CMK (cell line): ENCODE measurements around the gene MYH11.
A peak's percentile ranks its signal among the peaks of the same experiment; 100 is the strongest.

ENCODE experiments used
- DNase-seq: peaks from one replicate; pipeline ENCODE4 v3.0.0-alpha.2; 2010; ENCODE audit warnings: low read depth

MYH11 gene

GRCh38 chr16:15856901-15857698, at the start of gene MYH11:
Gene MYH11 (minus strand): TSS chr16:15857028. CDS start chr16:15838252, 18,776 bp downstream.
- no peak for DNase-seq

GRCh38 chr16:15906439-15906838, 49.6 kb upstream of the MYH11 start:
- no peak for DNase-seq

GRCh38 chr16:15903960-15904359, 47.1 kb upstream of the MYH11 start:
- DNase-seq: no peak

- DNase-seq: no peak
Observed at GRCh38 chr16:15900901-15901500, 44.2 kb upstream of the MYH11 start.

GRCh38 chr16:15900357-15900756, 43.5 kb upstream of the MYH11 start:
- no peak for DNase-seq

- DNase-seq: no peak
Observed at GRCh38 chr16:15899538-15900100, 42.8 kb upstream of the MYH11 start.

- no peak for DNase-seq
Observed at GRCh38 chr16:15898654-15899053, 41.8 kb upstream of the MYH11 start.

GRCh38 chr16:15897834-15898254, 41.0 kb upstream of the MYH11 start:
- no peak for DNase-seq

GRCh38 chr16:15897121-15897780, 40.4 kb upstream of the MYH11 start:
- no peak for DNase-seq

- no peak for DNase-seq
Observed at GRCh38 chr16:15894571-15895374, 37.9 kb upstream of the MYH11 start.

- DNase-seq: no peak
Observed at GRCh38 chr16:15891508-15891907, 34.7 kb upstream of the MYH11 start.

GRCh38 chr16:15888072-15888976, 31.5 kb upstream of the MYH11 start, which contains the start of gene CEP20:
Gene CEP20 (minus strand): TSS chr16:15888603. CDS start chr16:15888585, 18 bp downstream.
- DNase-seq: peak; percentile 97

GRCh38 chr16:15887283-15887682, 30.5 kb upstream of the MYH11 start:
- DNase-seq: no peak

- DNase-seq: no peak
Observed at GRCh38 chr16:15886078-15886477, 29.2 kb upstream of the MYH11 start.

- no peak for DNase-seq
Observed at GRCh38 chr16:15885560-15886001, 28.8 kb upstream of the MYH11 start.

GRCh38 chr16:15882563-15882962, 25.7 kb upstream of the MYH11 start:
- no peak for DNase-seq

- no peak for DNase-seq
Observed at GRCh38 chr16:15881794-15882379, 25.1 kb upstream of the MYH11 start.

- no peak for DNase-seq
Observed at GRCh38 chr16:15880434-15881308, 23.8 kb upstream of the MYH11 start.

GRCh38 chr16:15879255-15879811, 22.5 kb upstream of the MYH11 start:
- no peak for DNase-seq
